Subcutaneous adipose tissue (tissue), 4 donors: ENCODE data around the gene HPGDS. TPM values are rescaled to one million over a fixed set of nuclear protein-coding genes. Genes with fewer than 3 reads are reported as not detected.

Experiments used
- total RNA-seq, 4 donors: library from RNA; depleted of rRNA; stranded (reverse); fragments of >200 nt; gene quantifications; one replicate each; pipeline ENCODE4 v1.1.0, GENCODE V29; 2016
- TF ChIP-seq, protein P1 (sequence below): fragments of 450-650 bp; IDR thresholded peaks from one replicate; pipeline ENCODE4 v1.5.1; 2016; ENCODE audit warnings: low read depth, mild to moderate bottlenecking, control low read depth, antibody characterized with exemption, moderate library complexity

The HPGDS gene
- total RNA-seq, 4 donors from 2014 or later, result 0.57 to 15.5 (median 6.7) TPM

- TF ChIP-seq, protein P1, sequence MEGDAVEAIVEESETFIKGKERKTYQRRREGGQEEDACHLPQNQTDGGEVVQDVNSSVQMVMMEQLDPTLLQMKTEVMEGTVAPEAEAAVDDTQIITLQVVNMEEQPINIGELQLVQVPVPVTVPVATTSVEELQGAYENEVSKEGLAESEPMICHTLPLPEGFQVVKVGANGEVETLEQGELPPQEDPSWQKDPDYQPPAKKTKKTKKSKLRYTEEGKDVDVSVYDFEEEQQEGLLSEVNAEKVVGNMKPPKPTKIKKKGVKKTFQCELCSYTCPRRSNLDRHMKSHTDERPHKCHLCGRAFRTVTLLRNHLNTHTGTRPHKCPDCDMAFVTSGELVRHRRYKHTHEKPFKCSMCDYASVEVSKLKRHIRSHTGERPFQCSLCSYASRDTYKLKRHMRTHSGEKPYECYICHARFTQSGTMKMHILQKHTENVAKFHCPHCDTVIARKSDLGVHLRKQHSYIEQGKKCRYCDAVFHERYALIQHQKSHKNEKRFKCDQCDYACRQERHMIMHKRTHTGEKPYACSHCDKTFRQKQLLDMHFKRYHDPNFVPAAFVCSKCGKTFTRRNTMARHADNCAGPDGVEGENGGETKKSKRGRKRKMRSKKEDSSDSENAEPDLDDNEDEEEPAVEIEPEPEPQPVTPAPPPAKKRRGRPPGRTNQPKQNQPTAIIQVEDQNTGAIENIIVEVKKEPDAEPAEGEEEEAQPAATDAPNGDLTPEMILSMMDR, result no peak
Observed at GRCh38 chr4:94372991-94373390, 30.4 kb upstream of the HPGDS start.

DNA sequence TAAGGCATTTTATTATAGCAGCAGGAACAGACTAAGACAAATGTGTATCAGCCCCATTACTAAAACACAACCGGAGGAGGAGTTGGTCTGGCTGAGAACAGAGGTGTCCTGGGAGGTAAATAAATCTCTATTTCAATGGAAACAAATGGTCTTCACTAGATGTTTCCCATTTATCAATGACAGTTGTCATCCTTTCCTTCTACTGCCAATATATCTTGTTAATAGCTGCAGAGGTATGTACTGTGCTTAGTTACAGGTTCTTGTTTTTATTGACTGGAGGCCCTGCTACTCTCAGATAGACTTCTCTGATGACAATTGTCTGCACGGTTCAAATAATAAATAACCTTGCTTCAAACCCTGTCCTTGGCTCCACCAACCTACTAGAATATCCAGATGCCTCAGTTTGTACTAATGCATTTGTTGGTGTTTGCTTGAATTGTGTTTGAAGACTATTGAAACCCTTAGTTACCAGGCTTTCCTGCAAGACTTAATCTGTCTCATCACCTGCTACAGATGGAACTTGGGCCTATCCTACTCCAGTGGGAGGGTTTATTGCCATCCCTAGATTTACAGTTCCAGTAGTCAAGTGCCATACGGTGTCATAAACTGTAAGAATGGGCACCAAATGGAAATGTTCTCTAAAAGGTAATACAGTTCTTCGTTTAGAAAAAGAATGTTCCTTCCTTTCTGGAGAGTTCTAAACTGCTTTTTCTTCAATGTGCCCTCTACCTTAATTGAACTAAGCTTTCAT lies 29.8 kb upstream of the HPGDS start:
- TF ChIP-seq, protein P1, result no peak

GRCh38 chr4:94371290-94371689 lies 28.7 kb upstream of the HPGDS start:
- TF ChIP-seq, protein P1, result no peak

- TF ChIP-seq, protein P1, result no peak
Observed at GRCh38 chr4:94370533-94371254, 28.1 kb upstream of the HPGDS start.

DNA sequence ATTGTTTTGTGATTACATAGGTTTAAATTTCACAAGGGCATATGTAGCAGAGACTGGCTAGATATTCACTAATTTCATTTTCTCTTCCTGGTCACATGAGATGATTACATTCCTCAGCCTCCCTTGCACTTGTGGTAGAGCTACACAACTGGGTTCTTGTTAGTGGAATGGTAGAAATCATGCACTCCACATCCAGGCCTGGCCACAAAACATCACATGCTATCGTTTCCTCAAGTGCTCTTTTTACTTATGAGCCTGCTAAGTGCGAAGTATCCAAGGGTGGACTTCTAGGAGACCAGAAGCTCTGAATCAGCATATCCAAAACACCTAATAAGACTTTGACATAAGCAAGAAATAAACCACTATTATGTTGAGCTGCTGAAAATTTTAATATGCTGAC lies 26.4 kb upstream of the HPGDS start:
- TF ChIP-seq, protein P1, result no peak

- TF ChIP-seq, protein P1, result no peak
Observed at GRCh38 chr4:94368459-94368858, 25.8 kb upstream of the HPGDS start.

GRCh38 chr4:94365304-94365703 lies 22.7 kb upstream of the HPGDS start:
- TF ChIP-seq, protein P1, result no peak
